Measurements from ENCODE around the gene MALL. TPM values are rescaled to one million over a fixed set of nuclear protein-coding genes. Genes with fewer than 3 reads are reported as not detected.
"Not testable (repeated sequence)": the region's sequence is repeated elsewhere in the genome, so short reads cannot be mapped to it uniquely, and the experiment has no call there.

MALL gene
- total RNA-seq, result not detected

DNA sequence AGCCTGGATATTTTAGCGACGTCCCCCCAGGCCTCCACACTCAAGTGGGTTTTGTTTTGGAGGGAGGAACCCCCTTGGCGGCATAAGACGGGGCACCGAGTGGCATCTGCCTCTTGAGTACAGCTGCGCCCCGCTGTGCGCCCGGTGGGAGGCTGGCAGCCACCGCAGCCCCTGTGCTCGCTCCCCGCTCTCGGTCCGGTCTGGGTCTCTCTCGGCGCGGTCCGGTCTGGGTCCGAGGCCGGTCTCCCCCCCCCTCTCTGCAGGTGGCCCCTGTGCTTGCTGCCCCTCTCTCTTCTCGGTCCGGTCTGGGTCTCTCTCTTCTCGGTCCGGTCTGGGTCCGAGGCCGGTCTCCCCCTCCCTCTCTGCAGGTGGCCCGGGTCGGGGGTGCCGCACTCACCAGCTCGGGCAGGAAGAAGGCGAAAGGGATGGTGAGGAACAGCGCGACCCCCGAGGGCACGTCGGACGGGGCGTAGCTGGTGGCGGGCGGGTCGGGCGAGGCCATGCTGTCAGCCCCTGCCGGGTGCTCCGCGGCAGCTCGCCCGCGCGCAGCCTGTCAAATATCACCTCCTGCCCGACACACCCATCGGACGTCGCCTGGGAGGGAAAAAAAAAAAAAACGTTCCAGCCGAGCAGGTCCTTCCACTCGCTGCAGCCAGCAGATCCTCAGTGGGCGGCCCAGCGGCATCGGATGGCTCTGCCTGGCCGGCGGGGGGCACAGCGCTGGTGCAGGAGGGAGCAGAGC is at the start of gene MALL:
TSS of gene MALL (minus strand) at position 532 of the 742 bp plus-strand sequence. CDS start at position 502, 30 bp downstream.
- ChIA-PET POLR2A (no interaction called here), CTCF (no interaction called here)
- Mint-ChIP-seq H3K4me1 (peaks cover 10% of the 10 kb centered on the region), H3K27me3 (peaks cover 58% of the 10 kb centered on the region), H3K4me3 (no peak within 1 kb of the TSS), H3K36me3 (ENCODE audit: low read depth) (no peaks in the 10 kb centered on the region), H3K9me3 (no peaks in the 10 kb centered on the region), H3K27ac (no peak within 1 kb of the TSS)
- DNase-seq, result no peak

DNA sequence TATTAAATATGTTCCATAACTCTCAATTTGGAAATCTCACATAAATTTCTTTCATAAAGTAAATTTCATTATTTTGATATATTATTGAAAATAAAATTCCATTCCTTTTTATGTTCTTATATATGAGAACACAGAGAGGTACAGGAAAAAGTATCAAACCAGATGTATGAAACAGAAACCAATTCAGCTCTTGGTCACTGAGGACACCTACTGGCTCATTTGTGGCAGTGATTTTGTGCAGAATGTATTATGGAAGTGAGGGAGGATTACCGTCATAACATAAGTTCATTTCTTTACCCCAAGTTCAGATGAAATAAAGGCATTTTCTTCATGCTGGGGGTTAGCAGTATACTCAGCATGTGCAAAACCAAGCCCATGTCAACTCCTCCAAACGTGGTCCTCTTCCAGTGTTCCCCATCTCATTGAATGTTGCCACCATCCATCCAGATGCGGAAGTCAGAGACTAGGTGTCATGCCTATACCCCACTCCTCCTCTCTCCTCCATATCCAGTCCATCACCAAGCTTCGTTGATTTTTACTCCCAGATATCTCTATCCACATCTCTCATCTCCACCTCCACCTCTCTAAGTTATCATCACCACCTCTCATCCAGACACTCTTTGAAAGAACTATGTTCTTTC is 41.7 kb upstream of the MALL start:
- POLR2A ChIA-PET, result no interaction called here
- no peak overlapping the region for H3K4me3 Mint-ChIP-seq

DNA sequence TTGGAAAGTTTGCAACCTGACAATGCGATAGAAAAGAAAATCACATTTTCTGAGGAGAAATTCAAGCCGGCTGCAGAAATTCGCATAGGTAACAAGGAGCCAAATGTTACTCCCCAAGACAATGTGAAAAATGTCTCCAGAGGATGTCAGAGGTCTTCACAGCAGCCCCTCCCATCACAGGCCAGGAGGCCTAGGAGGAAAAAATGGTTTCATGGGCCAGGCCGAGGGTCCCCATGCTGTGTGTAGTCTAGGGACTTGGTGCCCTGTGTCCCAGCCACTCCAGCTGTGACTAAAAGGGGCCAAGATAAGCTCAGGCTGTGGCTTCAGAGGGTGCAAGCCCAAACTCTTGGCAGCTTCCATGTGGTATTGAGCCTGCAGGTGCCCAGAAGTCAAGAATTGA is 39.2 kb upstream of the MALL start:
- peaks cover 16% of the 10 kb centered on the region for H3K4me1 Mint-ChIP-seq
- H3K9me3 Mint-ChIP-seq, result peaks cover 11% of the 10 kb centered on the region
- H3K27me3 Mint-ChIP-seq, result peaks cover 15% of the 10 kb centered on the region
- DNase-seq; H3K36me3 Mint-ChIP-seq (ENCODE audit: low read depth); POLR2A ChIA-PET; H3K27ac Mint-ChIP-seq; H3K4me3 Mint-ChIP-seq; CTCF ChIA-PET: not testable (repeated sequence)

More for the DNA sequence above, 41.7 kb upstream of the MALL start:
- peaks cover 13% of the 10 kb centered on the region for H3K4me1 Mint-ChIP-seq
- peaks cover 11% of the 10 kb centered on the region for H3K9me3 Mint-ChIP-seq
- peaks cover 15% of the 10 kb centered on the region for H3K27me3 Mint-ChIP-seq
- H3K27ac Mint-ChIP-seq, result no peak overlapping the region
- peaks cover 2% of the 10 kb centered on the region for H3K36me3 Mint-ChIP-seq (ENCODE audit: low read depth)
- peak; percentile 27 for DNase-seq
- CTCF ChIA-PET, result interaction anchor here (0.6 to 2.4 kb wide), 8 partner anchors 8 to 36 kb away, joined by 3 to 8 read pairs (median 3); no protein-coding TSS in a partner anchor

DNA sequence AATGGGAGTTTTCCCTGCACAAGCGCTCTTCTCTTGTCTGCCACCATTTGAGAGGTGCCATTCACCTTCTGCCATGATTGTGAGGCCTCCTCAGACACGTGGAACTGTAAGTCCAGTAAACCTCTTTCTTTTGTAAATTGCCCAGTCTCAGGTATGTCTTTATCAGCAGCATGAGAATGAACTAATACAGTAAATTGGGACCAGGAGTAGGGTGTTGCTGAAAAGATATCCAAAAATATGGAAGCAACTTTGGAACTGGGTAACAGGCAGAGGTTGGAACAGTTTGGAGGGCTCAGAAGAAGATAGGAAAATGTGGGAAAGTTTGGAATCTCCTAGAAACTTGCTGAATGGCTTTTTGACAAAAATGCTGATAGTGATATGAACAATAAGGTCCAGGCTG is 38.6 kb upstream of the MALL start:
- CTCF ChIA-PET; H3K27ac Mint-ChIP-seq; DNase-seq; H3K36me3 Mint-ChIP-seq (ENCODE audit: low read depth); H3K4me3 Mint-ChIP-seq; POLR2A ChIA-PET: not testable (repeated sequence)
- Mint-ChIP-seq H3K4me1 (peaks cover 22% of the 10 kb centered on the region), H3K27me3 (peaks cover 15% of the 10 kb centered on the region), H3K9me3 (peaks cover 11% of the 10 kb centered on the region)

DNA sequence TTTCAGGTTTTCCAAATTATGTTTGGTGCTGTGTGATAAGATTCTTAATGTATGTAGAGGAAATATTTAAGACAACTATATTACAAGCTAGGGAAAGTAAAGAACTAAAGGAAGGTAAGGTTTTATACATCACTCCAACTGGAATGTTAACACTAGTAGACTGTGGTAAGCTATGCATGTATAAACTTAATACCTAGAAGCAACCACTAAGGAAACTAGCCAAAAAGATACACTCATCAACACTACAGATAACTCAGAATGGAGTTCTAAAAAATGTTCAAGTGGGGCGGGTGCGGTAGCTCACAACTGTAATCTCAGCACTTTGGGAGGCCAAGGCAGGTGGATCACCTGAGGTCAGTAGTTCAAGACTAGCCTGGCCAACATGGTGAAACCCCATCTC is 37.8 kb upstream of the MALL start:
- H3K36me3 Mint-ChIP-seq (ENCODE audit: low read depth), result peaks cover 2% of the 10 kb centered on the region
- no peak for DNase-seq
- H3K4me3 Mint-ChIP-seq, result no peak overlapping the region
- H3K27ac Mint-ChIP-seq, result no peak overlapping the region
- H3K4me1 Mint-ChIP-seq, result peaks cover 22% of the 10 kb centered on the region
- CTCF ChIA-PET, result no interaction called here
- POLR2A ChIA-PET, result no interaction called here
- H3K9me3 Mint-ChIP-seq, result peaks cover 11% of the 10 kb centered on the region
- H3K27me3 Mint-ChIP-seq, result peaks cover 13% of the 10 kb centered on the region

DNA sequence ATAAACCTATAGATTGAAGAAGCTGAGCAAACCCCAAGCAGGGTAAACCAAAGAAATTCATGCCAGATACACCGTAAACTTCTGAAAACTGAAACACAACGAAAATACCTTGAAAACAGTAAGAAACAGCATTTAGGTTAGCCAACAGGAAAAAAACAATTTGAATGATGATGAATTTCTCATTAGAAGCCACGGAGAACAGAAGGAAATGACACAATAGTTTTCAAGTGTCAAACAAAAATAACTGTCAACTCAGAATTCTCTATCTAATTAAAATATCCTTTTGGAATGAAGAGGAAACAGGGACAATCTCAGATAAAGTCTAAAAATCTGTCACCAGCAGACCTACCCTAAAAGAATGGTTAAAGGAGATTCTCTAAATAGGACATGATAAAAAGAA is 37.3 kb upstream of the MALL start:
- Mint-ChIP-seq H3K4me3 (no peak overlapping the region), H3K27me3 (peaks cover 9% of the 10 kb centered on the region), H3K4me1 (peaks cover 22% of the 10 kb centered on the region), H3K36me3 (ENCODE audit: low read depth) (peaks cover 2% of the 10 kb centered on the region), H3K27ac (no peak overlapping the region), H3K9me3 (peaks cover 14% of the 10 kb centered on the region)
- POLR2A ChIA-PET, result no interaction called here
- DNase-seq, result no peak
- CTCF ChIA-PET, result no interaction called here

DNA sequence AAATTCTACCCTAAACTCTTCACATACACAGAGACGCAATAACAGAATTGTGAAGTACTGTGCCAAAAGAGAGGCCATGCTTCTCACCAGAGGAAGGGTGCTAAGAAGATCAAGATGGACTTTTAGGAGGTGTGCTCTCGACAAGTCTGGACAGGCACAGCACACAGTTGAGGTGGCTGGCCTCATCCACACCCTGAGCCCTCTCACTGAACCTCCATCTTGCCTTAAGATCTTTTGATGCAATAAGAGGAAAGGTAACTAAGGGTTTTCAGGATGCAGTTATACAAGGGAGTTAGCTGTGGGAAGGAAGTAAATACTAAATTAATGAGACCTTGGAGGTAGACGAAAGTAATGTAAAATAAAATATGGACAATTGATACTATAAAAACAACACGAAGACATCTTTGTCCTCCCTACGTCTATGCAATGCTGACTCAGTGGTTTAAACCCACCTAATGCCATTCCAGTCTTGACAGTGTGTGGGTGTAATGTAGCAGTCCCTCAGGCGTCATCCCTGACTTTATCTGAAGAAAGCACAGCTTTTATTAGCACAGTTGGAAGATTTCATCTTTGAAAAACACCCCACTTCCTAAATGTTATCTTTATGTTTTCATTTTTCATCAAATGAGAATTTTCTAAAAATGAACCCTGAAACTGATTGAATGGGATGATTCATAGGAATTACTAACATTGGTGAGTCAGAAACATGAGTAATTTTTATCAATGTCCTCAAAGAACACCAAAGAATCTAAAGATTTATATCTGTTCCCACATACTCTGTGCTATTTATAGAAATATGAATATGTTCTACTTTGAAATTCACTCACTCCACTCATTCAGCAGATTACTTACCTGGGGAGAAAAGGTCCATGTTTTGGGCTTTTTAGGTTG is 34.0 kb upstream of the MALL start:
- H3K4me1 Mint-ChIP-seq, result peaks cover 12% of the 10 kb centered on the region
- CTCF ChIA-PET, result no interaction called here
- H3K4me3 Mint-ChIP-seq, result no peak overlapping the region
- no peak for DNase-seq
- H3K36me3 Mint-ChIP-seq (ENCODE audit: low read depth), result peaks cover 2% of the 10 kb centered on the region
- H3K9me3 Mint-ChIP-seq, result peaks cover 12% of the 10 kb centered on the region
- no peak overlapping the region for H3K27ac Mint-ChIP-seq
- H3K27me3 Mint-ChIP-seq, result peaks cover 4% of the 10 kb centered on the region
- POLR2A ChIA-PET, result no interaction called here

DNA sequence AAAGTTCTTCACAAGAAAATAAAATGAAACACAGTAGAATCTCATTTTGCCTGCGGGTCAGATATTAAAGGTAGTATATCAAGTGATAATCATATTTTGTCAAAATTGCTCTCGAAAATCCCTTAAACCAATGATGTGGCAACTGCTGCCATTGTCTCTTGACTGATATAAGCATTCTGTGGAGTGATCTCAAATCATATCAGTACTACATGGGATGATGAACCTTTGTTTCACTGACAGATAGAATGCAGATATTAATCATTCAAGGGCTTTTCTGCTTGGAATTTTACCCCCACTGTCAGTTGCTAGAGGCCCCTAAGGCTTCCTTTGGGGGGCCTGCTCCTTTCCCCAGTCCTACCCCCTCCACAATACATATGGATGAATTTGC is 31.3 kb upstream of the MALL start:
- Mint-ChIP-seq H3K27me3 (peaks cover 4% of the 10 kb centered on the region), H3K27ac (no peak overlapping the region), H3K36me3 (ENCODE audit: low read depth) (no peaks in the 10 kb centered on the region), H3K4me3 (no peak overlapping the region), H3K4me1 (peaks cover 9% of the 10 kb centered on the region), H3K9me3 (peaks cover 3% of the 10 kb centered on the region)
- POLR2A ChIA-PET, result no interaction called here
- CTCF ChIA-PET, result no interaction called here
- no peak for DNase-seq

DNA sequence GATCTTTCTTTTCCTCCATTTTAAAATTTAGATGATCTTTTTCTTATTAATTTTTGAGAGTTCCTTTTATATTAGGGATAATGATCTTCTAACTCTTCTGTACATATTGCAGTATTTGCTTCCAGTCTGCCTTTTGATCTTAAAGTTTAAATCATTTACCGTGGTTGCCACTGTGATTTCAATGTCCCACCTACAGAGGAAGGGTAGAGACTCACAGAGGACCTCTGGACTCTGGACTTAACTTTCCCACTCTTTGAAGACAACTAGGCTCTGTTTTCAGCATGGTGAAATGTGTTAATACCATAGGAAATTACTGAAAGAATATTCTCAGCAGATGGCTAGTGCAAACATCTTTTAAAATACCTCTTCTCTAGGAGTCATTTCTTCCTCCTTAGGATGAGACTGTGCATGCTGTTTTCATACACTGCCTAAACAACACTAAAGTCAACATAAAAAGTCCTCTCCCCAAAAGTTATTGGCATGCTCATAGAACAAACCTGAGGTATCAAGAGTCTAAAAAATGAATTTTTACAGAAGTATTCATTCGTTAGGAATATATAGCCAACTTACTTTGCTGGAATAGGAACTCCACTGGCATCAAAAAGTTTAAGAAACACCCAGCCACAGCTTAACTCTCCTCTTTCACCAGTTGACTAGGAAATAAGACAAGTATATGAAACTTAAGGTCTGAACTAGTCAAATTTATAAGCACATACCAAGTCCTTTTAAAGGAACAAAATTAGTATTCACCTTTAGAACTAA is 30.7 kb upstream of the MALL start:
- Mint-ChIP-seq H3K4me1 (peaks cover 9% of the 10 kb centered on the region), H3K36me3 (ENCODE audit: low read depth) (no peaks in the 10 kb centered on the region), H3K27ac (no peak overlapping the region), H3K9me3 (peaks cover 3% of the 10 kb centered on the region), H3K4me3 (no peak overlapping the region), H3K27me3 (peaks cover 2% of the 10 kb centered on the region)
- ChIA-PET CTCF (no interaction called here), POLR2A (no interaction called here)
- no peak for DNase-seq

DNA sequence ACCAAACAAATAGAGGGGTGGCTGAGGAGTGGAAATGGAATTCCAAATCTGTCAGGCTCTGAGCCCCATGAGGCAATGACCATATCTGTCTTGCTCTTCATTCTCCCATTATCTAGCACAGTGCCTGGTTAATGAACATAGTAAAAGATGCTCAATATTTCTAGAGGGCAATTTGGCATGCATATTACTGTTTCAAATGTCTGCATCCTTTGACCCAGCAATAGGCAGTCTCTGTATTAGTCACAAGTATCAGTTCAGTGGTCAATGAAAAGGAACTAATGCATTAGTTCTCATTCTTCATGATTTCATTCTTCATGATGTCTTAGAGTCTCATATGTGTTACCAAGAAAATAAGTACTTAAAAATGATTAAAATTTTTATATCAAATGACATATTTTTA is 28.4 kb upstream of the MALL start:
- no peaks in the 10 kb centered on the region for H3K36me3 Mint-ChIP-seq (ENCODE audit: low read depth)
- no peak for DNase-seq
- peaks cover 3% of the 10 kb centered on the region for H3K9me3 Mint-ChIP-seq
- no peak overlapping the region for H3K4me3 Mint-ChIP-seq
- H3K27ac Mint-ChIP-seq, result no peak overlapping the region
- no peaks in the 10 kb centered on the region for H3K4me1 Mint-ChIP-seq
- POLR2A ChIA-PET, result no interaction called here
- CTCF ChIA-PET, result no interaction called here
- peaks cover 2% of the 10 kb centered on the region for H3K27me3 Mint-ChIP-seq

DNA sequence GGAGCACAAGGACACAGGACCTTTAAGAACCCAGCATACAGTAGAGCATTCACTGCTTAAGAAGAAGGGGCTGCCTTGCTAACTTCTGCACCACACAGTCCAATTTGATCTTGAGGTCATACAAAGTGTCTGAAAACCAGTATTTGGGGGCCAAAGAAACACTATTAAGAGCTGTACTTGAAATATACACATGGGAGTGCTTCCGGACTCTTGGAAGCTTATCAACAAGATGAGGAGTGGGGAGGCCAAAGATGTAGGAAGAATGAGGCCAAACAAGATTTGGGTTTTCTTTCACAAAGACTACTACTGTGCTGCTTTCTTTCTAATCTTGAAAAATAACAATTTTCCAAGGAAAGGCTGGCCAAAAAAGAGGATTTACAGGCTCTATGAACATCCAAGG is 24.8 kb upstream of the MALL start:
- DNase-seq, result no peak
- Mint-ChIP-seq H3K4me1 (no peaks in the 10 kb centered on the region), H3K27me3 (peaks cover 2% of the 10 kb centered on the region), H3K4me3 (no peak overlapping the region), H3K27ac (no peak overlapping the region), H3K36me3 (ENCODE audit: low read depth) (no peaks in the 10 kb centered on the region), H3K9me3 (no peaks in the 10 kb centered on the region)
- CTCF ChIA-PET, result interaction anchor here (1.3 kb wide), 1 partner anchor 17 kb away, joined by 3 read pairs; no protein-coding TSS in a partner anchor
- POLR2A ChIA-PET, result no interaction called here

DNA sequence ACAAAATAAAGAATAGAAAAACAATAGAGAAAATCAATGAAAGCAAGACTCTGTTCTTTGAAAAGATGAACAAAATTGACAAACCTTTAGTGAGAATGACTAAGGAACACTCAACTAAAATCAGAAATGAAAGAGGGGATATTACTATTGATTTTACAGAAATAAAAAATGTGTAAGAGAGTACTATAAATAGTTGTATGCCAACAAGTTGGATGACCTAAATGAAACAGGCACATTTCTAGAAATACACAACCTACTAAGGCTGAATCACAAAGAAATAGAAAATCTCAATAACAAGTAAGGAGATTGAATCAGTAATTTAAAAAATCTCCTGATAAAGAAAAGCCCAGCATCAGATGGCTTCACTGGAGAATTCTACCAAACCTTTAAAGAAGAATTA is 18.4 kb upstream of the MALL start:
- H3K4me3 Mint-ChIP-seq, result no peak overlapping the region
- ChIA-PET POLR2A (no interaction called here), CTCF (no interaction called here)
- no peak overlapping the region for H3K27ac Mint-ChIP-seq
- peaks cover 2% of the 10 kb centered on the region for H3K9me3 Mint-ChIP-seq
- H3K4me1 Mint-ChIP-seq, result no peaks in the 10 kb centered on the region
- H3K27me3 Mint-ChIP-seq, result peaks cover 11% of the 10 kb centered on the region
- DNase-seq, result no peak
- H3K36me3 Mint-ChIP-seq (ENCODE audit: low read depth), result no peaks in the 10 kb centered on the region

DNA sequence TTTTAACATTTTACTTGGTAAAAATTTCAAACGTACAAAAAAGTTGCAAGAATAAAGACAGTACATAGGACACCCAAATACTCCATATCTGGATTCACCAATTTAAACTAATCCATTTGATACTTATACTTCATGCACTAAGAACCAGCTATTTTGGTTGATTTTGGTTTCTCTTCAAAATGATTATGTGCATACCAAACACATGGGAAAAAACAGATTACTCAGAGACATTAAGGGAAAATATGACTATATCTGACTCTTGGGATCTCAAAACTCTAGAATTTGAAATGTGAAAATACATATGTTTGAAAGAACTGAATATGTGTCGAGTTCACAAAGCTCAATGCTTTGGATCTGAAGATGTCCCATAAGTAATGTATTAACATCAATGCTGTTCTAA is 15.5 kb upstream of the MALL start:
- Mint-ChIP-seq H3K36me3 (ENCODE audit: low read depth) (no peaks in the 10 kb centered on the region), H3K4me1 (no peaks in the 10 kb centered on the region), H3K27me3 (peaks cover 11% of the 10 kb centered on the region), H3K4me3 (no peak overlapping the region), H3K9me3 (peaks cover 2% of the 10 kb centered on the region), H3K27ac (no peak overlapping the region)
- ChIA-PET CTCF (no interaction called here), POLR2A (no interaction called here)
- DNase-seq, result no peak

Data from activated CD4-positive, alpha-beta memory T cell treated with anti-CD3 and anti-CD28 coated beads, Interleukin-2, amount 10 ng/mL, durations not matched to agents 7 days and 5 days (primary cell).